Activated CD4-positive, alpha-beta T cell treated with anti-CD3 and anti-CD28 coated beads, Interleukin-2, amount 50 U/mL, for 24 hours (primary cell): ENCODE measurements around the gene ADGRF5.
"Not testable (repeated sequence)": the region's sequence is repeated elsewhere in the genome, so short reads cannot be mapped to it uniquely, and the experiment has no call there.

Experiments
- DNase-seq, 2 donors: peaks; one replicate each; pipeline ENCODE4 v3.0.0-alpha.2; 2020; ENCODE audit warnings: low read depth in 1 of 2, low spot score in 1 of 2

Gene ADGRF5

GRCh38 chr6:46895930-46896329 lies 25.8 kb downstream of the ADGRF5 start:
- no peak for DNase-seq

GRCh38 chr6:46894433-46894832 lies 27.3 kb downstream of the ADGRF5 start:
- DNase-seq = no peak

- DNase-seq = no peak
These were observed 28.1 kb downstream of the ADGRF5 start for GRCh38 chr6:46893648-46894047.

- DNase-seq = no peak
These were observed 30.4 kb downstream of the ADGRF5 start for GRCh38 chr6:46891252-46891795.

GRCh38 chr6:46888578-46888977 lies 33.2 kb downstream of the ADGRF5 start:
- DNase-seq = no peak

GRCh38 chr6:46888031-46888430 lies 33.7 kb downstream of the ADGRF5 start:
- DNase-seq = no peak

- DNase-seq = no peak
These were observed 39.1 kb downstream of the ADGRF5 start for GRCh38 chr6:46882645-46883044.

- DNase-seq = no peak
These were observed 42.7 kb downstream of the ADGRF5 start for GRCh38 chr6:46879003-46879402.

- no peak for DNase-seq
These were observed 45.6 kb downstream of the ADGRF5 start for GRCh38 chr6:46876126-46876525.

- DNase-seq = no peak
These were observed 54.3 kb downstream of the ADGRF5 start for GRCh38 chr6:46867411-46867810.

- no peak for DNase-seq
These were observed 56.5 kb downstream of the ADGRF5 start for GRCh38 chr6:46865221-46865620.

GRCh38 chr6:46863791-46864190 lies 57.9 kb downstream of the ADGRF5 start:
- DNase-seq = no peak

- no peak for DNase-seq
These were observed 59.4 kb downstream of the ADGRF5 start for GRCh38 chr6:46862381-46862780.

- DNase-seq = not testable (repeated sequence)
These were observed 65.8 kb downstream of the ADGRF5 start for GRCh38 chr6:46855966-46856365.

- DNase-seq = not testable (repeated sequence)
These were observed 70.2 kb downstream of the ADGRF5 start for GRCh38 chr6:46851576-46851975.

- DNase-seq = no peak
These were observed 70.9 kb downstream of the ADGRF5 start for GRCh38 chr6:46850792-46851191.

- no peak for DNase-seq
These were observed 72.4 kb downstream of the ADGRF5 start for GRCh38 chr6:46849361-46849690.

- DNase-seq = peak; percentile 37 to 48
These were observed 72.9 kb downstream of the ADGRF5 start for GRCh38 chr6:46848684-46849360.

GRCh38 chr6:46845126-46845525 lies 76.6 kb downstream of the ADGRF5 start:
- no peak for DNase-seq

- not testable (repeated sequence) for DNase-seq
These were observed 79.4 kb downstream of the ADGRF5 start for GRCh38 chr6:46842252-46842846.

- no peak for DNase-seq
These were observed 83.7 kb downstream of the ADGRF5 start for GRCh38 chr6:46838033-46838432.

- not testable (repeated sequence) for DNase-seq
These were observed 86.7 kb downstream of the ADGRF5 start for GRCh38 chr6:46834991-46835390.
